VCaP (cell line): ENCODE data around the gene ABHD1.
A peak's percentile ranks its signal among the peaks of the same experiment; 100 is the strongest.
"Not testable (repeated sequence)": the region's sequence is repeated elsewhere in the genome, so short reads cannot be mapped to it uniquely, and the experiment has no call there.

Source experiments
- H3K27ac ChIP-seq: fragments of 450-650 bp; 2 replicates; pipeline ENCODE4 v1.5.1; 2017
- TF ChIP-seq, protein P1 (sequence below): fragments of 450-650 bp; conservative IDR thresholded peaks from 2 replicates; pipeline ENCODE4 v1.5.1; 2017; ENCODE audit warnings: mild to moderate bottlenecking, moderate library complexity

The ABHD1 gene

DNA sequence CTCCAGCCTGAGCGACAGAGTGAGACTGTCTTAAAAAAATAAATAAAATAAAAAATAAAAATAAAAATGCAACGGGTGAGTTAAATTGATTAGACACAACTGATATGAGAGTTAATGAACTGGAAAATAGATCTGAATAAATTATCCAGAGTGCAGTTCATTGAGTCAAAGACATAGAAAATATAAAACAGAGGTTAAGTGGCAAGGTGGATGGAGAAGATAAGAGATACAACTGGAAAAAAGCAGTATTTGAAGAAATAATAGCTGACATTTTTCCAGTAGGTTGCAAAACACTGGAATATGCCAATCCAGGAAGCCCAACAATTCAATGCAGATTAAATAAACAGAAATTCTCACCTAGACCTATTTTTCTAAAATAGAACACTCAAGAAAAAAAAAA lies 15.4 kb upstream of the ABHD1 start:
- H3K27ac ChIP-seq: no peak overlapping the region
- TF ChIP-seq, protein P1, sequence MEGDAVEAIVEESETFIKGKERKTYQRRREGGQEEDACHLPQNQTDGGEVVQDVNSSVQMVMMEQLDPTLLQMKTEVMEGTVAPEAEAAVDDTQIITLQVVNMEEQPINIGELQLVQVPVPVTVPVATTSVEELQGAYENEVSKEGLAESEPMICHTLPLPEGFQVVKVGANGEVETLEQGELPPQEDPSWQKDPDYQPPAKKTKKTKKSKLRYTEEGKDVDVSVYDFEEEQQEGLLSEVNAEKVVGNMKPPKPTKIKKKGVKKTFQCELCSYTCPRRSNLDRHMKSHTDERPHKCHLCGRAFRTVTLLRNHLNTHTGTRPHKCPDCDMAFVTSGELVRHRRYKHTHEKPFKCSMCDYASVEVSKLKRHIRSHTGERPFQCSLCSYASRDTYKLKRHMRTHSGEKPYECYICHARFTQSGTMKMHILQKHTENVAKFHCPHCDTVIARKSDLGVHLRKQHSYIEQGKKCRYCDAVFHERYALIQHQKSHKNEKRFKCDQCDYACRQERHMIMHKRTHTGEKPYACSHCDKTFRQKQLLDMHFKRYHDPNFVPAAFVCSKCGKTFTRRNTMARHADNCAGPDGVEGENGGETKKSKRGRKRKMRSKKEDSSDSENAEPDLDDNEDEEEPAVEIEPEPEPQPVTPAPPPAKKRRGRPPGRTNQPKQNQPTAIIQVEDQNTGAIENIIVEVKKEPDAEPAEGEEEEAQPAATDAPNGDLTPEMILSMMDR: no peak

DNA sequence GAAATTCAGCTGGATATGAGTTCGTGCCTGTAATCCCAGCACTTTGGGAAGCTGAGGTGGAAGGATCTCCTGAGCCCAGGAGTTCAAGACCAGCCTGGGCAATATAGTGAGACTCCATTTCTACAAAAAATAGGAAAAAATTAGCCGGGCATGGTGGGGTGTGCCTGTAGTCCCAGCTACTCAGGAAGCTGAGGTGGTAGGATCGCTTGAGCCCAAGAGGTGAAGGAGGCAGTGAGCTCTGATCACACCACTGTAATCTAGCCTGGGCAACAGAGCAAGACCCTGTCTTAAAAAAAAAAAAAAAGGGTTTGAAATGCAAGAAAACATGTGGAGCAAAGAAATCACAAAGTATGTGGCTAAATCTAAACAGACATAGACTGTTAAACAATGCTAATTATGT lies 14.5 kb upstream of the ABHD1 start:
- TF ChIP-seq, protein P1: no peak

DNA sequence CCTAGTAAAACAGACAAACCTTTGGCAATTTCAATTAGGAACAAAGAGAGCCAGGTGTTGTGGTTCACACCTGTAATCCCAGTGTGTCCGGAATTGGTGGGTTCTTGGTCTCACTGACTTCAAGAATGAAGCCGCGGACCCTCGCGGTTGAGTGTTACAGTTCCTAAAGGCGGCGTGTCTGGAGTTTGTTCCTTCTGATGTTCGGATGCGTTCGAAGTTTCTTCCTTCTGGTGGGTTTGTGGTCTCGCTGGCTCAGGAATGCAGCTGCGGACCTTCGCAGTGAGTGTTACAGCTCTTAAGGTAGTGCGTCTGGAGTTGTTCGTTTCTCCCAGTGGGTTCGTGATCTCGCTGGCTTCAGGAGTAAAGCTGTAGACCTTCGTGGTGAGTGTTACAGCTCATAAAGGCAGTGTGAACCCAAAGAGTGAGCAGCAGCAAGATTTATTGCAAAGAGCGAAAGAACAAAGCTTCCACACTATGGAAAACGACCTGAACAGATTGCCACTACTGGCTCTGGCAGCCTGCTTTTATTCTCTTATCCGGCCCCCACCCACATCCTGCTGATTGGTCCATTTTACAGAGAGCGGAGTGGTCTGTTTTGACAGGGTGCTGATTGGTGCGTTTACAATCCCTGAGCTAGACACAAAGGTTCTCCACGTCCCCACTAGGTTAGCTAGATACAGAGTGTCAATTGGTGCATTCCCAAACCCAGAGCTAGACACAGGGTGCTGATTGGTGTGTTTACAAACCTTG lies 12.8 kb upstream of the ABHD1 start:
- not testable (repeated sequence) for H3K27ac ChIP-seq

More for the DNA sequence above, 14.5 kb upstream of the ABHD1 start:
- H3K27ac ChIP-seq: no peak overlapping the region

DNA sequence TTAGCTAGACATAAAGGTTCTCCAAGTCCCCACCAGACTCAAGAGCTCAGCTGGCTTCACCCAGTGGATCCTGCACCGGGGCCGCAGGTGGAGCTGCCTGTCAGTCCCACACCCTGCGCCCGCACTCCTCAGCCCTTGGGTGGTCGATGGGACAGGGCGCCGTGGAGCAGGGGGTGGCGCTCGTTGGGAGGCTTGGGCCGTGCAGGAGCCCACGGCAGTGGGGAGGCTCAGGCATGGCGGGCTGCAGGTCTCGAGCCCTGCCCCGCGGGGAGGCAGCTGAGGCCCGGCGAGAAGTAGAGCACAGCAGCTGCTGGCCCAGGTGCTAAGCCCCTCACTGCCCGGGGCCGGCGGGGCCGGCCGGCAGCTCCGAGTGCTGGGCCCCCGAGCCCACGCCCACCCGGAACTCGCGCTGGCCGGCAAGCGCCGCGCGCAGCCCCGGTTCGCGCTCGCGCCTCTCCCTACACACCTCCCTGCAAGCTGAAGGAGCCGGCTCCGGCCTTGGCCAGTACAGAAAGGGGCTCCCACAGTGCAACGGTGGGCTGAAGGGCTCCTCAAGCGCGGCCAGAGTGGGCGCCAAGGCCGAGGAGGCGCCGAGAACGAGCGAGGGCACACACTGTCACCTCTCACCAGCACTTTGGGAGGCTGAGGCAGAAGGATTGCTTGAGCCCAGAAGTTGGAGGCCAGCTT lies 12.1 kb upstream of the ABHD1 start:
- H3K27ac ChIP-seq: not testable (repeated sequence)

DNA sequence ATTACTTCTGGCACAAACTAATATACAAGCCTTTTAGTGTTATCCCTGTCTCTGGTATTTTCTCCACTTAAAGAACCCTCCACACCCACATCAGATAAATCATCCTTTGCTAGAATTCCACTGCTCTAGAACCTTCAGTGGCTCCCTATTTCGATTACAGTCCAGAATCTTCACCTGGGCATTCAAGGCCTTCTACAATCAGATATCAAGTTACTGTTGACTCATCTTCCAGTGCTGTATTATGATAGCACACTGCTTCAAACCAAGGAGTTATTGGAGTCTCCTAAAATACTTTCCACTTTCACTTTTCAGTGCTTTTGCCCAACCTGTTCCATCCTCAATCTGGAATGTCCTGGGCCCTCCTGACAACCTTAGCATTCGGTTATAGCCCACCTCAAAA lies 8.1 kb upstream of the ABHD1 start:
- TF ChIP-seq, protein P1: no peak
- H3K27ac ChIP-seq: no peak overlapping the region

DNA sequence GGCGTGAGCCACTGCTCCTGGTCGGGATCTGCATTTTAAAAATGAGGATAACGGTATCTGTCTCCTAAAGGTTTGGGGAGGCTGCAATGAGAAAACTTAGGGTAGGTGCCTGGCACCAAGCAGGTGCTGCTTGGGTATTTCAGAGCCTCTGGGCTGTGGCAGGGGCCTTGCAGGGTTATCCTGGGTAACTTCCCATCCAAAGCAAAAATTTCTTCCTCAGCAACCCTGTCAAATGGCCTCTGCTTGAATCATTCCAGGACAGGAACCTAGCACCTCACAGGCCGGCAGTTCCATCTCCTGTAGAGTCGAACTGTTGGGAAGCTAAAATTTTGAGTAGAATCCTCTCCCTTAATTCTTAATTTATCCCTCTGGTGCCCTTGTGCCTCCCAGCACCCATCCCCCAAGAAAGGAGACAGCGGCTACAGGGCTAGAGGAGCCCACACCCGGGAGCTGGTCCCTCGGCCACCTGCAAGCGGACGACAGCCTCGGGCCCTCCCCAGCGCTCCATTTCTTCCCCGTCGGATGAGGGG lies 5.6 kb upstream of the ABHD1 start:
- TF ChIP-seq, protein P1: no peak
- H3K27ac ChIP-seq: peak overlapping the region; percentile 84

DNA sequence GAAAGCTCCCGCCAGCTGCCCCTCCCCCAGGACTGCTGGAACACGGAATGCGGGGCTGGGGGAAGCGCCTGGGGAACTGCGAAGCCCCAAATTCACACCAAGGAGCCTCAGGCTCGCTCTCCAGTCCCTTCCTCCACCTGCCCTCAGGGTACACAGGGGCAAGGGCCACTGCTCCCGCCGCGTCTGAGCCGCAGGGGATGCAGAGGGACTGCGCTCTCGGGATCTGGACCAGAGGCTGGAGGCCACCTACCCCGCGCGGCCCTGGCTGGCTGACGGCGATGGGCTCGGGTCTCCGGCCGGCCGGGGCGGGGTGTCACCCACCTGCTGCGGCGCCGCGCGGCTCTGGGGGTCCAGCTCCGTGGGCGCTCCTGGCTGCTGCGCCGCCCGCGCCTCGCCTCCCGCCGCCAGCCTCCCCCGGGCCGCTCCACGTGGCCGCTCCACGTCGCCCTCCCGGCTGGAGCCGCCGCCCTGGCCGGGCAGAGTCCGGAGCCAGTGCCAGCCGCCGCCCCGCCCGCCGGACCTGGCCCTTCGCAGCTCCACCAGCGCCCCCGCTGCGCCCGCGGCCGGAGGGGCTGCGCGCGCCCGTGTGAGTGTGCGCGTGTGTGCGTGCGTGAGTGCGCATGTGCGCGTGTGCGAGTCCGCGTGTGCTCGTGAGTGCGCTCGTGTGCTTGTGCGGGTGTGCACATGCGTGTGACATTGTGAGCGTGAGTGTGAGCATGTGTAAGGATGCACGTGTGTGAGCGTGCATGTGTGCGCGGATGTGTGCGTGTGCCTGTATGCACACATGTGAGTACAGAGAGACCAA lies 4.9 kb upstream of the ABHD1 start, which contains the start of gene CGREF1:
Gene CGREF1, minus strand, starts transcription at position 604 of the 805 bp plus-strand sequence. CDS start 14,762 bp downstream, outside the sequence.
- TF ChIP-seq, protein P1: no peak
- peak within 1 kb of the TSS; percentile 84 for H3K27ac ChIP-seq

DNA sequence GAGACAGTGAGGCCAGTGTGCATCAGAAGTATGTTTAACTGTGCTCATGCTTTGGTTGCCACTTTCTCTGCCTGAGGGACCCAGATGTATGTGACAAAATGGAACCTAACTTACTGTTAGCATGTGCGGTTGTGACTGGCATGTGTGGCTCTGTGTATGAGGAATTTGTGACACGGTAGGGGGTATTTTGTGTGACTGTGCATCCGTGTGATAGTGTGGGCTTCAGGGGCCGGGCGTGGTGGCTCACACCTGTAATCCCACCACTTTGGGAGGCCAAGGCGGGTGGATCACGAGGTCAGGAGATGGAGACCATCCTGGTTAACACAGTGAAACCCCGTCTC lies 4.3 kb upstream of the ABHD1 start:
- peak overlapping the region; percentile 84 for H3K27ac ChIP-seq

- TF ChIP-seq, protein P1: no peak
- H3K27ac ChIP-seq: no peak overlapping the region
Observed at GRCh38 chr2:27121906-27122305, 1.7 kb upstream of the ABHD1 start.
